Endometrial microvascular endothelial cells (primary cell): ENCODE results near the gene SNED1. TPM values are rescaled to one million over a fixed set of nuclear protein-coding genes. Genes with fewer than 3 reads are reported as not detected.

Experiments used
- in situ Hi-C: cut with HindIII; loops from 2 replicates; pipeline ENCODE4 v1.10.0; 2017; ENCODE audit warnings: low sequenced_read_pairs, low pct_unique_long_range_greater_than_20kb; ENCODE audit errors: inconsistent ontology term
- total RNA-seq: library from RNA; depleted of rRNA; stranded (reverse); fragments of >200 nt; gene quantifications from one replicate; pipeline ENCODE4 v1.2.3, GENCODE V29; 2015; ENCODE audit errors: inconsistent ontology term

Gene SNED1
- total RNA-seq, 1 donor from 2014 or later: 15.0 TPM

DNA sequence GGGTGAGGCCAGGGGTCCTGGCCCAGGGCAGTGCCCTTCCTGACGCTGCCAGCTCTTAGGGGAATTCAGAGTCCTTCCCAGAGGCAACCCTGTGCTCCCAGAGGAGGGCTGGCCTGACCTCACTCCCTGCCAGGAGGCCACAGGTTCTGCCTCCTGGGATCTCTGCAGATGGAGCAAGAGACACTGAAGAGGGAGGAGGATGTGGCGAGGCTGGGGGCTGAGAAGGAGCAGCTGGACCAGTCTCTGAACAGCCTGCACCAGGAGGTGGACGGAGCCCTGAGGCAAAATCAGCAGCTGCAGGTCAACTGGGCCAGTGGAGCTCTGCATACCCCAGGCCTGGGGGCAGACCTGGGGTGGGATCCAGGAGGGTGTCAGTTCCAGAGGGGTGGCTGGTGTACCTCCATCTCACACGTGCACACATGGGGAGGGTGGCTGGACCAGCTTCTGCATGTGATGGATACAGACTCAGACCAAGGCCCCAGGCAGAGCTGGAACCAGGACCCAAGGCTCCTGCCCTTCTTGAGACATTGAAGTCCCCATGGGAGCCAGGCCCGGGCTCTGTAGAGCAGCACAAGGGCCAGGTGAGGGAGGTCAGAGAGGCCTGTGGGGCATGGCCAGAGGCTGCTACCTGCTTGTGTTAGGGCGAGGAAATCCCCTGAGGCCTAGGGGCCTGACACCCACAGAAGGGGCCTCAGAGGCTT lies 9.7 kb upstream of the SNED1 start:
- in situ Hi-C loops: no loop called here

DNA sequence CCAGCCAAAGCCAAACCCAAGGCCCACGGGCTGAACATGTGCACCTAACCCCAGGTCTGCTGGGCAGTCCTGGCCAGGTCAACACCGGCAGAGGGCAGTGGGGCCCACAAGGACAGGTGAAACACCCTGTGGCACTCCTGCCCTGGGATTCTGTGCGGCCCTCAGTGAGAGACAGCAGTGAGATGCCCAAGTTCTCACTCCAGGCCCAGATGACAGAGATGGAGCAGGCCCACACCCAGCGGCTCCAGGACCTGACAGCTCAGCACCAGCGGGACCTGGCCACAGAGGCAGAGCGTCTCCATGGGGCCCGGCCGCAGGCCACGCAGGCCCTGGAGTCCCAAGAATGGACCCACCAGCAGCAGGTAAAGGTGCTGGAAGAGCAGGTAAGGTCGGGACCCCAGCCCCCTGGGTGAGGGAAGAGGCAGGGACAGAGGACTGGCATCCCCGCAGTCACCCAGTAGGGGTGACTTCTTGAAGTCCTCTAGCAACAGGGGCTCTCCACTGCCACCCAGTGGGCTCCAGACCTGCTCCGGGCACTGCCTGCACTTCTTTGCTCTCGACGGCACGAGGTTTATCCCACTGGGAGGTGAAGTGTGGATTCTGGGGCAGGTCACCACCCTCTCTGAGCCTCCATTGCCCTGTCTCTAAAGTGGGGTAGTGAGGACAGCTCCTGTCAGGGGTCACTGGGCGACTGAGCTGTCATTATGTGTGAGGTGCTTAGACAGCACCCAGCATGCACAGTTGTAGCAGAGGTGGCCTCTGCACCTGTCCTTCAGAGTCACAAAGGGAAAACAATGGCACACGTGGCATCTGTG lies 8.8 kb upstream of the SNED1 start:
- in situ Hi-C loops: no loop called here

DNA sequence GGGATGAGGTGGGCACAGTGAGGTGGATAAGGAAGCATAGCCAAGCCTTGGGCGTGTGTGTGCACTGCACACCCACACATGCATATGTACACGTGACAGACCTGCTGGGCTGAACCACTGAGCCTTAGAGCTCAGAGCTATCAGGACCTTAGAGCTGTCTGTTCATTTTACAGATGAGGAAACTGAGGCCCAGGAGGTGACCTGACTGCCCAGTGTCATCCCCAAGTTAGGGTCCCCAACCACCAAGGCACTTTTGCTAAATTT lies 8.2 kb upstream of the SNED1 start:
- in situ Hi-C loops: no loop called here

DNA sequence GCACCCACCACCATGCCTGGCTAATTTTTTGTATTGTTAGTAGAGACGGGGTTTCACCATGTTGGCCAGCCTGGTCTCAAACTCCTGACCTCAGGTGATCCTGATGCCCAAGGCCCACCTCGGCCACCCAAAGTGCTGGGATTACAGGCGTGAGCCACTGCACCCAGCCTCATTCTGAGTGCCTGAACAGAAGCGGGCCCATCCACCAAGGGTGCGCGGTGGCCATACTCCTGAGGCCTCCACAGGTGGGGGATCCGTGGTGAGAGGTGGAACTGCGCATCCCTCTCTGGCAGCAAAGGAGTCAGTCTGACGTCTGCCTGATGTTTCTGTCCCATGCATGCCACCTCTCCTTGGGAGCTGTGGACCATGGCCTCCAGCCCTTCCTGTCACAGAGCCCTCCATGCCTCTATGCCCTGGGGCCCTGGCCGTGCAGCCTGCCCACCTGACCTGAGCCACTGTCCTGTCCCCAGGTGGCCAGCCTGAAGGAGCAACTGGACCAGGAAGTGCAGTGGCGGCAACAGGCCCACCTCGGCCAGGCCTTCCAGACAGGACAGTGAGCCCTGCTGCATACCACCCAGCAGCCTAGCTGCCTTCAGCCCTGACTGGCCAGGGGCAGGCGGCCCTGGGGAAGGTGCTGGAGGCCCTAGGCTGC lies 7.6 kb upstream of the SNED1 start:
- in situ Hi-C loops: no loop called here

DNA sequence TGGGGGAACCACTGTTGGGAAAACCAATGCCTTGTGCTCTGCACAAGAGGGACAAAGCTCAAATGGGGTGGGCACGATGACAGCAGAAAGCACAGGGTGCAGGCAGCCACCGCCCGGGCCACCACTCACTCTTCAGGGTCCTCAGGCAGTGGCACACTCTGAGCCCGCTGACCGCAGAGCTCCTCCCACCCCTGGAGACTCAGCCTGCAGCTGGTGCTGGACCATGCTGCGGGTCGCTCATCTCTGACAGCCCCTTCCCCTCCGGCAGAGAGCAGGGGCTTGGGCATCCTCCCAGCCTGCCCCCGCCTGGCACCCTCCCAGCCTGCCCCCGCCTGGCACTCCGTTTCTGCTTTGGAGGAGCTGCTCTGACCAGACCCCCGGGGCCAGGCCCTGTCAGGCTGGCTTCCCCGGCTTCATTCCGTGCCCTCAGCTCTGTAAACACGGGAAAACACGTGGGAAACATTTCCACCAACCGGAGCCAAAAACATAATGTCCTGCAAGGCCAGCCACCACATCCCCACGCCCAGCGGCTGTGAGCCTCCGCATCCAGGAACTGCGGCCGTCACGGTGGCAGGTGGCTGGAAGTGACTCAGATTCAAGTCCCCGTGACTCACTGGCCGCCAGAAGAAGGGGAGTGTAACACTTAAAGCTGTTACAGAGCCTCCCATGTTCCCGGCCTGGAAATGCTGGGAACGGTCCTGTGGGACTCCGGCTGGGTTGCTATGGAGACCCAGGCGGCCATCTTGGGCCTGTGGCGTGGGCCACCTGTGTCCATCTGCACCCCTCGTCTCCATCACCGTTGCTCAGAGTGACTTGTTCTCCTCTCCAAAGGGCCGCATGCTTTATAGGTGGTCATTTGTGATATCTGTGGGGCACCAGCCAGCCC lies 6.8 kb upstream of the SNED1 start:
- in situ Hi-C loops: no loop called here

DNA sequence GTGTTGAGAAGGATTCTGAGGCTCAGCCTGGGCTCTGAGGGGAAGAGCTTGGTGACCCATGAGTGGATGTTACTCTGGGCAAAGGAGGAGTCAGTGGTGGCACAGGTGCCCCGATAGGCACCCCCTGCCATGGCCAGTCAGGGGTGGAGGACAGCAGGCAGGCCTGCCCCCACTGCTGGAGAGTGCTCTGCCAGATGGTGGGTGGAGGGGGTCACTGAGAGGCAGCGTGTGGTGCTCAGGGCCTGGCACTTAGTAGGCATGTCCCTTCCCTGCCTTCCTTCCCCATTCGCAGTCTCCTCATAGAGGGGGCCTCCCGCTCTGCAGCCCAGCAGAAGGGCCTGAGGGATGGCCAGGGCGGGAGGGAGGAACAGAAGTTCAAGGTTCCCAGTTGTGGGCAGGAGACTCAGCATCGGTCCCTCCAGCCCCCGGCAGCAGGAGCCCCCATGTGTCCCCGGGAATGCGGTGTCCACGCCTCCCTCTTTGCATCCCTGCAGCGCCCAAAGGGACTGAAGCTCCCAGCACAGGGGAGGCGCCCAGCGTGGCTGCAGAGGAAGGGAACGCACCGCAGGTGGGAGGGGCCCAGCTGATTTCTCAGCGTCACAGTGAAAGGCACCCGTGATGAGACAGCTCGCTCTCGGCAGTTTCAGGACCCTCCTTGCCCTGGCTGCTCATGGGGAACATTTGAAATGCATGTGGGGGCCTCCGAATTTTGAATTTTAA lies 5.7 kb upstream of the SNED1 start:
- in situ Hi-C loops: no loop called here

DNA sequence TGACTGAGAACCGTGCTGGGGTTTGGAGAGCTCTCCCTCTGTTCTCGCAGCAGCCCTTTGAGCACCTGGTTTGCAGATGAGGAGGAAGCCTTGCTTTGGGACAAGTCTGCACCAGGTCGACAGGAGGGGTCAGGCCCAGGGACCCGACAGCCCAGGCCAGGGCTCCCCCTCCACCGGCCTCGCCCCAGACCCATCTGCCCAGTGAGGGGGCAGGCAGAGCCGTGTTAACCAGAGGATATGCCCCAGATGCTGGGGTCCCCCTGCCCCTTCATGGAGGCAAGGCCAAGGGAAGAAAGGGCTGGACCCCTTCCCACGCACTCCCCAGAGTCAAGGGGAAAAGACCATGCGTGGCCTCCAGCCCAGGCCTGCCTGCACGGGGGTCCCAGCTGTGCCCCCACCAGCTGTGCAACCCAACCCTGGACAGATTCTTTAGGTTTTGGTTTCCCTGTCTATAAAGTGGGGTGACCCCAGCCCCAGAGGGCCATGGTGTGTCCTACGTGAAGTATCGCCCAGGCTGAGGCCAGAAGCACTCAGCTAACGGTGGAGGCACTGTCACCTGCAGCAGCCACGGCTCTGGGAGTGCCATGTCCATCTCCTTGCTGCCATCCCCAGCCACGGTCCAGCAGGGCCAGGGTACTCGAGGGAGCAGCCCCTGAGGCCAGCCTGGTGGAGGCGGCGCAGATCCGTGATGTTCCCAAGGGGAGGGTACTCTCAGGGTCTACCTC lies 4.8 kb upstream of the SNED1 start:
- in situ Hi-C loops: no loop called here

DNA sequence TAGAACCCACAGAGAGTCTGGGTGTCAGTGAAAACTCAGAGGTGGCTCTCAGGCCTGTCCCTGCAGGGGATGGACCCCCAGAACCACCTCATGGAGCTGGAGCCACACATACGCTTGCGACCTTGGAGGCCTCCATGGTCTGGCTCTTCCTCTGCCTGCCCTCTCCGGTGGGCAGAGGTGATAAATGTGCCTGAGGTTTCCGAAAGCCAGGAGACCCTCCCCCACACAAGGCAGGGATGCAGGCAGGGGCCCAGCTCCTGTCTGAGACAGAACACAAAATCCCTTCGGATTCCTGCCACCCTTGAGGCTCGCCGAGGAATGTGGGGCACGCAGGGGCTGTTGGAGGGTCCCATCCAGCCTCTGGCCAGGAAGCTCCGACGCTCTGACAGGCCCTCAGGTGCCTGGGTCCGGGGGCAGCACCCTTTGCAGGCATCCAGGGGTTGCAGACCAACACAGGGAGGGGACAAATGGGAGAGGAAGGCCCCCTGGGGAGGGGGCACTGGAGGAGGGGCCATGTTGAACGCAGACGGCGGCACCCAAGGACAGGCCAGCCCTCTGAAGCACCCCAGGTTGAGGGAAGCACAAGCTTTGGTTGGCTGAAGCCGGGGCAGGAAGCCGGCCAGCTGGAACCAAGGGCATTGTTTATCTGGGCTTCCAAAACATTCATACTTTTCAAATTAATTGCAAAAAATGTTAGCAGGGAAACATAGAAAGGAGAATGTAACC lies 4.1 kb upstream of the SNED1 start:
- in situ Hi-C loops: no loop called here

DNA sequence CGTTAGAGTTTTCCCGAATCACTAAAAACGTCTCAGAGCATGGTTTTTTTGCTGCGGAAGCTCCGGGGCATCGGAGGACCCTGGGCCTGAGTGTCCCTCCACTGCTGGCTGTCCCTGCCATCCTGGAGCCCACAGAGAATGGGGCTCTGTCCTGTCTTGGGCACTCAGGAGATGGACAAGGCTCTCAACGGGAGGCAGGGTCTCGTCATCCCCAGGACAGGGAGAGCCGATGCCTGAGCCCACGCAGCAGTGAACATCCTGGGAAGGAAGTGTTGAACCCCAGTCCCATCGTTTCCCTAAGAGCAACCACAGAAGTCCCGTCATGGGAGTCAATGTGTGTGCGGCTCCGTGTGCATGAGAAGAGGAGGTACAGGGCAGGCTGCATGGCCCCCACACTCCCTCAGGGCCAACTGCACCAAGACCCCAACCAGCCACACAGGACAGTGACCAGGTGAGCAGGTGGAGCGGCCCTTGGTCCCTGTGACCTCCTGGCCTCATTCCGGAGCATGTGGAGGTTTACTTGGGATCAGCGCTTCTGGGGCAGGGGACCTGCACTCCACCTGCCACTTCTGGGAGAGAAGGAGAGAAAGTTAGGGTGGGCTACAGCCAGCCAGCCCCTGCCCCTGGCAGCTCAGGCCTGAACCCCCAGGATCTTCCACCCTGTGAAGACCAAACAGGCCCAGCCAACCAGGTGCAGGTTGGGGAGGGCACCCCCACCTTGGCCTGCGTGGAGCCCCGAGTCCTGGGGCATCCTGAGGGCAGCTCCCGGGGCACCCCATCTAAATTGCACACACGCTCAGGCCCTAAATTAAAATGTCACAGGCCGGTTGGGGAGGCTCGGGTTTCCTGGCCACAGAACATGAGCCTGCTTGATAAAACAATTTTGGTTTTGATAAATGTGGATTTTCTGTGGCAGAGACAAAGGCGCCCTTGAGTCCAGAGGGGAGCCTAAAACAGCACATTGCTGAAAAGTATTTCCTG lies 3.1 kb upstream of the SNED1 start:
- in situ Hi-C loops: no loop called here

DNA sequence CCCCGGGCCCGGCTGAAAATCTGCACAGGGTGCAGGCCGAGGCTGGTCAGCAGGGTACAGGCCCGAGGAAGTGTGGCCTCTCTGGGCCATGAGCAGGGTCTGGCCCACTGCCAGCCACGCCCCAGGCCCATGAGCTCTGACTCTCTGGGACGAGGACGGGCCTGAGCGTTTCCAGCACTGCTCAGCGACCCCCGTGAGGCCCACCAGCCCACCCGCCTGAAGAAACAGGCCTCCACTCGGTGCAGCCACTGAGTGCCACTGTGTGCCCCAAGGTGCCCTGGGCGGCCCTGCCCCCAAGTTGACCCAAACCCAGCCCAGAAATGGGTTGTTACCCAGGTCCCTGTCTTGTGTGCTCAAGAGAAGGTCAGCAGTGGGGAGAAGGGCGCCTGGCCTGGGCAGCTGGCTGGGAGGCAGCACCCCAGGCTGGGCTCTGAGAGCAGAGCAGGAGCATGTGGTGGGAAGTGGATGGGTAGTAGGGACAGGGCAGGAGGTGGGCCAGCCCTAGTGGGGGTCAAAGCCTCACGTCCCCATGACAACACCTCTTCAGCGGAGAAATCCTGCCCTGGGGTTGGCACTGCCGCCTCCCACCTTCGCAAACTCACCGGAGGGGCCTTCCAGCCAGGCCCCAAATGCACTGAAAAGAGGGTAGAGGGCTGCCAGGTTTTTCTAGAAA lies 2.1 kb upstream of the SNED1 start:
- in situ Hi-C loops: no loop called here

DNA sequence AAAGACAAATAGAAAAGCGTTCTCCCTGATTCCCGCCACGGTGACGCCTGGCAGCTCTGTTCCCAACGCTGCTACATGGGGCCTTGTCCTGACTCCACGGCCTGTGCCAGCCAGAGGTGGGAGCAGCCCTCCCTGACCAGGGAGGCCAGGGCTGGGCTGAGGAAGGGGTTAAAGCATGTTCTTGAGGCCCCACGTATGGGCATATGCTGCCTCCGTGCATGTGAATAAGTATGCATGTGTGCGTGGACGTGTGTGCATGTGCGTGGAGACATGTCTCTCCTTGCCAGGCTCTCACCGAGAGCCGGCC lies 1.6 kb upstream of the SNED1 start:
- in situ Hi-C loops: no loop called here

DNA sequence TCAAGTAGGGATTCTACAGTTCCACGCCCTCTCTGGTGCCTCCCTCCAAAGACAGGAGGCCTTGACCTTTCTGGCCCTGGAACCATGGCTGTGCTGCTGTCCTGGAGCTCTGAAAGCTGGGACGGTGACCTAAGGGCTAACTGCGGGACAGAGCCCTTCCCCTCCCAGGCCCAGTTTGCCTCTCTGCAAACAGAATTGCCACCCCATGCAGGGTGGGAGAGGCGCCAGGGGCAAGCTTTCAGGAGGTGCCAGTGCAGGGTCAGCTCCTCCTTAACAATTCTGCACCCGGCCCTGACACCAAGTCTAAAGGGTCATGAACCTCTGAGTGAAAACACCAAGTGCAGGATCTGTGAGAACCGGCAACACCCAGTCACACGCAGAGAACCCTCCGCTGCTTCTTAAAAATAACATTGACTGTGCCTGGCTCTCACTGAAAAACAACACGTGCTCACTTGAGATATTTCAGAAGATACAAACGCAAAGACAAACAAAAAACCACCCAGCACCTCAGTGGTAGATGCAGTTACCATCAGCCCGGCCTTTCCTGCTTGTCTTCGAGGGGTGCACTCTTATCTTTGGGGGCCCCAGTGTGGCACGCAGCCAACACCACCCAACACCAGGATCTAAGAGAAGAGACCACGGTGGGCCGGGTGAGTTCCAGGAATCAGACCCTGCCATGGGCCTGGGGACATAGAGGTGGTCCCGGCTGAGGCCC lies 1.1 kb upstream of the SNED1 start:
- in situ Hi-C loops: no loop called here

DNA sequence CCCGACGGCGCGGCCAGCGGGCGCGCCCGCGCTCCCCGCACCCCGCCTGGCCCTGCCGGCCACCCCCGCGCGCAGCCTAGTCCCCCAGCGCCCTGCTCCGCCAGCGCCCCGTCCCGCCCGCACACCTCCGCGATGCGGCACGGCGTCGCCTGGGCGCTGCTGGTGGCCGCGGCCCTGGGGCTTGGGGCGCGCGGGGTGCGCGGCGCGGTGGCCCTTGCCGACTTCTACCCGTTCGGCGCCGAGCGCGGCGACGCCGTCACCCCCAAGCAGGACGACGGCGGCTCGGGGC lies 232 bp downstream of the SNED1 start:
- in situ Hi-C loops: no loop called here

DNA sequence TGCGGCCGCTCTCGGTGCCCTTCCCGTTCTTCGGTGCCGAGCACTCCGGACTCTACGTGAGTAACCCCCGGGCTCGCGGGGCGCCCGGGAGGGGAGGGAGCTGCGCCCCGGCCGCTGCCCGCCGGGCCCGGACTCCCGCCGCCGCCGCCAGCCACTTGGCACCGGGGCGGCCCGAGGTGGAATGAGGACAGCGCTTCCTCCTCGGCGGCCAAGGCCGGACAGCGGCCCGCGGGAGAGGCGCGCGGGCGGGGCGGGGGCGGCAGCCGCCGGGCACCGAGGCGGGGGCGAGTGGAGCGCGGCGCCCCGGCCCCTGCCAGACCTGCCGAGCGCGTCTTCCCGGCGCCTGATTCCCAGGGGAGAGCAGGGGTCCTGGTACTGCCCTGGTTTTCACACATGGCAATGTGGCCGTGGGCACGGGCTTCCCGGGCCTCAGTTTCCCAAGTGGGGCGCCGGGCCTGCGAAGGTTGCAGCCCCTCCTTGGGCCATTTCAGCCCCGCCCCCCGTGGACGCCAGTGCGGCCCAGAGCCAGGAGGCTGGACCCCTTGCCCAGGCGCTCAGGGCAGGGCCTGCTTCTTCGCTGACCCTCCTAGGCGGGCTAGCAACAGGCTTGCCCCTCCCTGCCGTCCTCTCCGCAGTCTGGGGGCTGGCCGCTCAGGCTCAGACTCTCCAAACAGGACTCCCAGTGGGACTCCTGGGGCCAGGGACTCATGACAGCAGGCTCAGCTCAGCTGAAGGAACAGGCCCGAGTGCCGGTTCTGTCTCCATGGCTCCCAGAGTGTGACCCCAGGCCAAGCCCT lies 775 bp downstream of the SNED1 start:
- in situ Hi-C loops: no loop called here
